ENCODE measurements around the gene PWWP2B.

DNA sequence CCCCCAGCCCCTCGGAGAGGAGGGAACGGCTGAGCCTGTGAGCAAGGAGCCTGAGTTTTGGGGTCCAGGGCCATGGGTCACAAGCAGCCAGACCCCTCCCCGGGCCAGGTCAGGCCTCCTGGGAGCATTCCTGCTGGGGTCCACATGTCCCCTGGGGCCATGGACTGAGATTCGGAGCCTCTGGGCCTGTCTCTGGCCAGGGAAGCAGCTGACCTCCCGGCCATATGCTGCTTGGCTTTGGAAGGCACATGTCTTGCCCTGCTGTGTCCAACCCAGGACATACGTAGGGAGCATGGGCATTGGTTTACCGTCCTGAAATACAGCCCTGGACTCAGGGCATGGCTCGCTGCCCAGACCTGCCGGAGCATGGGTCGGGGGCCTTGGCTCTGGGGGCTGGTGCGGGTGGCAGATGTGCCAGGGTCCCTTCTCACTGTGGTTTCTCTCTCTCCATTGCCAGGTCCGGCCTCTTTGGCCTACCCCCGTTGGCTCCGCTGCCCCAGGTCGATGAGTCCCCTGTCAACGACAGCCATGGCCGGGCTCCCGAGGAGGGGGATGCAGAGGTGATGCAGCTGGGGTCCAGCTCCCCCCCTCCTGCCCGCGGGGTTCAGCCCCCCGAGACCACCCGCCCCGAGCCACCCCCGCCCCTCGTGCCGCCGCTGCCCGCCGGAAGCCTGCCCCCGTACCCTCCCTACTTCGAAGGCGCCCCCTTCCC is 7.3 kb downstream of the PWWP2B start:
- TF ChIP-seq POLR2A (IDR thresholded peaks at IDR 0.05; ENCODE audit: low read depth, low read length) (no peak), POLR2AphosphoS5 (IDR thresholded peaks at IDR 0.05; ENCODE audit: low read depth, low read length) (no peak)

Measured in GM12892 (cell line).